Fibroblast of lung (primary cell): ENCODE data around the gene PMM2.

Source experiments
- EZH2 ChIP-seq: IDR thresholded peaks from 2 replicates; pipeline ENCODE4 v1.5.1; 2012; ENCODE audit warnings: low read length, control low read depth, mild to moderate bottlenecking; ENCODE audit errors: missing control alignments
- TF ChIP-seq, protein P1 (sequence below), 2 donors: IDR thresholded peaks in 1 of 2; conservative IDR thresholded peaks in 1 of 2; 1 replicate in 1 of 2; 2 replicates in 1 of 2; pipeline ENCODE4 v1.5.1; 2011 to 2012; ENCODE audit warnings: low read length in 2 of 2, control low read depth in 1 of 2, inconsistent platforms in 1 of 2, low read depth in 1 of 2, mild to moderate bottlenecking in 1 of 2

DNA sequence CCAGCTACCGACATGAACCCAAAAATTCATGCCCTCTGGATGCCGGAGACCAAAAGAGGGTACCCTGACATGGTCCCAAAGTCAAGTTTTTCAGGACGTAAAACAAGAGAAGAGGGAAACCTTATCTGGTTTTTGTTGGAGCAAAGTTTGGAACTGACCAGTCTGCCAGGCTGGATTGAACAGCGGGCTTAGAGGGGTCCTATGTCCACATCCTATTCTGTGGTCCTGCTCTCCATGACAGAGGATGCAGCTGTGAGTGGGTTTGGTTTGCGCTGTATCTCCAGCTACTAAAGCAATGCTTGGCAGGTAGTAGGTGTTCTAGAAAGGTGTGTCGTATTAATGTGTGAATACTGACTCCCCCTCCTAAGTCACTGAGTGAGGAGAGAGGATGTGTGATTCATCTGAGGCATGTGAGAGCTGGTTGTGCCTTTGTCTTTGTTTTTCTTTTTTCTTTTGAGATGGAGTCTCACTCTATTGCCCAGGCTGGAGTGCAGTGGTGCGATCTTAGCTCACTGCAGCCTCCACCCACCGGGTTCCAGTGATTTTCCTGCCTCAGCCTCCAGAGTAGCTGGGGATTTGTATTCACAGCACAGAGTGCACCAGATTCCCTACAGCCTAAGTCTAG is 31.0 kb downstream of the PMM2 start:
- TF ChIP-seq, protein P1, sequence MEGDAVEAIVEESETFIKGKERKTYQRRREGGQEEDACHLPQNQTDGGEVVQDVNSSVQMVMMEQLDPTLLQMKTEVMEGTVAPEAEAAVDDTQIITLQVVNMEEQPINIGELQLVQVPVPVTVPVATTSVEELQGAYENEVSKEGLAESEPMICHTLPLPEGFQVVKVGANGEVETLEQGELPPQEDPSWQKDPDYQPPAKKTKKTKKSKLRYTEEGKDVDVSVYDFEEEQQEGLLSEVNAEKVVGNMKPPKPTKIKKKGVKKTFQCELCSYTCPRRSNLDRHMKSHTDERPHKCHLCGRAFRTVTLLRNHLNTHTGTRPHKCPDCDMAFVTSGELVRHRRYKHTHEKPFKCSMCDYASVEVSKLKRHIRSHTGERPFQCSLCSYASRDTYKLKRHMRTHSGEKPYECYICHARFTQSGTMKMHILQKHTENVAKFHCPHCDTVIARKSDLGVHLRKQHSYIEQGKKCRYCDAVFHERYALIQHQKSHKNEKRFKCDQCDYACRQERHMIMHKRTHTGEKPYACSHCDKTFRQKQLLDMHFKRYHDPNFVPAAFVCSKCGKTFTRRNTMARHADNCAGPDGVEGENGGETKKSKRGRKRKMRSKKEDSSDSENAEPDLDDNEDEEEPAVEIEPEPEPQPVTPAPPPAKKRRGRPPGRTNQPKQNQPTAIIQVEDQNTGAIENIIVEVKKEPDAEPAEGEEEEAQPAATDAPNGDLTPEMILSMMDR (conservative IDR thresholded peaks at IDR 0.05 in 1 of 2, IDR thresholded peaks at IDR 0.05 in 1 of 2; ENCODE audit: low read depth in 1 of 2, low read length in 2 of 2), result no peak
- no peak for TF ChIP-seq EZH2
